Measurements from ENCODE around the gene CCT8.

The CCT8 gene

DNA sequence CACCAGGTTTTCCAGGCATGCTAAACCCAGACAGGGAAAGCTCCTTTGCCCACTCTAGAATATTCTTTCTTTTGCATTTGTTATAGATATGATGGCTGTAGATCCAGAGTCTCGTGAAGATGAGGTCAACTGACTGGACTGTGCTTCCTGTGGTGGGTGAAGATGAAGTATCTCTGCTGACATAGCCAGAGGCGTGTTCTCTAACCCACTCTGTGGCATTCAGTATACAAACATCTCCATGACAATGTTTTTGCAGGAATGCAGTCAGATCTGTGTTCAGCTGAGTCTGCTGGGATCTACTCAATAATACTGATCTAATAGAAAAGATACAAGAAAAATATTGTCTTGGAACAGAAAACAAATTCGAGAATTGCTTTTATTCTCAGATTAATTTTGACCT is 65.6 kb downstream of the CCT8 start:
- no peaks in the 10 kb centered on the region for H3K27me3 ChIP-seq (ENCODE audit: control insufficient read depth, insufficient read depth, low read length)
- H3K4me3 ChIP-seq (ENCODE audit: low read length), result no peak overlapping the region
- H3K36me3 ChIP-seq (ENCODE audit: control insufficient read depth, low read depth, low read length), result peaks cover 4% of the 10 kb centered on the region
- peaks cover under 1% of the 10 kb centered on the region for H3K9me3 ChIP-seq (ENCODE audit: control insufficient read depth, low read depth, low read length)
- H3K9ac ChIP-seq (ENCODE audit: low read length), result no peak overlapping the region
- H3K27ac ChIP-seq (ENCODE audit: low read length), result no peak overlapping the region
- H3K4me1 ChIP-seq (ENCODE audit: control insufficient read depth, low read depth, low read length), result no peaks in the 10 kb centered on the region

DNA sequence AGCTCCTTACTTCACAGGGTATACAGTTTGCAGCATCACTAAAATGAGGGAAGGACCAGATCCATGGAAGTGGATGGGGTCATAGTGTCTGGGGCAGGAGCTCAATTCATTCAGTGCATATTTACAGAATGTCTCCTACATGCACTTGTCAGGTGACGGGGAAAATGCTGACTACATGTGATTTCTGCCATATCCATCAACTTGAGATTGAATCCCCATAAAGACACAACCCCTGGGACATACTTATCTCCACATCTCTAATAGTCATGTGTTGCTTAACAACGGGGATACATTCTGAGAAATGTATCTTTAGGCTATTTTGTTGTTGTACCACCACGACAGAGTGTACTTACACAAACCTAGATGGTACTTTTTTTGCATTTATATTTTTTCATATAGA is 66.3 kb downstream of the CCT8 start:
- Histone ChIP-seq H3K36me3 (ENCODE audit: control insufficient read depth, low read depth, low read length) (peaks cover 4% of the 10 kb centered on the region), H3K4me1 (ENCODE audit: control insufficient read depth, low read depth, low read length) (no peaks in the 10 kb centered on the region), H3K4me3 (ENCODE audit: low read length) (no peak overlapping the region), H3K9me3 (ENCODE audit: control insufficient read depth, low read depth, low read length) (no peaks in the 10 kb centered on the region), H3K27me3 (ENCODE audit: control insufficient read depth, insufficient read depth, low read length) (no peaks in the 10 kb centered on the region), H3K9ac (ENCODE audit: low read length) (no peak overlapping the region), H3K27ac (ENCODE audit: low read length) (no peak overlapping the region)

Data from iPS-18a (cell line).